D721Med (cell line): ENCODE measurements around the gene KLK11.

Source experiments
- DNase-seq: peaks from one replicate; pipeline ENCODE4 v3.0.0; 2011; ENCODE audit warnings: low spot score; ENCODE audit not compliant: insufficient read length
- FAIRE-seq: peaks from 2 replicates; lab custom pipeline; 2011; peaks lifted over from hg19 to GRCh38; lab: Jason Lieb, UNC
- CTCF ChIP-seq: IDR thresholded peaks from 2 replicates; pipeline ENCODE4 v1.5.1; 2012; ENCODE audit warnings: mild to moderate bottlenecking, control low read depth; ENCODE audit not compliant: insufficient read depth; ENCODE audit errors: missing control alignments

KLK11 gene

GRCh38 chr19:51006406-51006805 lies 20.0 kb downstream of the KLK11 start:
- no peak for DNase-seq
- FAIRE-seq, result no peak
- TF ChIP-seq CTCF, result no peak

GRCh38 chr19:51005248-51005647 lies 21.2 kb downstream of the KLK11 start:
- no peak for TF ChIP-seq CTCF
- DNase-seq, result no peak
- no peak for FAIRE-seq

DNA sequence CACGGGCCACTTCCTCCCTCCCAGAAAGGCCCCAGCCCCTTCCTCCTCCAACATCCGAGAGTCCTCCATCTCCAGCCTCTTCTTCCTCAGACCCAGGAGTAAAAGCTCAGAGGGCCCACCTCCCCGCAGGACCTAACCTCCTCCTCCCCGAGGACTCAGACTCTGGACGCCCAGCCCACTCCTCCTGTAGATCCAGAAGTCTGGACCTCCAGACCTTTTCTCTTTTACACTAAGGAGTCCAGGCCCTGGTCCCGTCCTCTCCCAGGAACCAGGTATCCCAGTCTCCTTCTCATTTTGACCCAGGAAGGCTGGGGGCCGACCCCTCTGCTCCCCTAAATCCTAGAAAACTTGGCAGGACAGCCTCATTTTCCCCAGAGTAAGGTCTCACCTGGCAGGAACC lies 23.1 kb downstream of the KLK11 start:
- no peak for TF ChIP-seq CTCF
- FAIRE-seq, result no peak
- DNase-seq, result no peak

GRCh38 chr19:51002542-51003311 lies 23.7 kb downstream of the KLK11 start:
- TF ChIP-seq CTCF, result no peak
- no peak for FAIRE-seq
- DNase-seq, result no peak

DNA sequence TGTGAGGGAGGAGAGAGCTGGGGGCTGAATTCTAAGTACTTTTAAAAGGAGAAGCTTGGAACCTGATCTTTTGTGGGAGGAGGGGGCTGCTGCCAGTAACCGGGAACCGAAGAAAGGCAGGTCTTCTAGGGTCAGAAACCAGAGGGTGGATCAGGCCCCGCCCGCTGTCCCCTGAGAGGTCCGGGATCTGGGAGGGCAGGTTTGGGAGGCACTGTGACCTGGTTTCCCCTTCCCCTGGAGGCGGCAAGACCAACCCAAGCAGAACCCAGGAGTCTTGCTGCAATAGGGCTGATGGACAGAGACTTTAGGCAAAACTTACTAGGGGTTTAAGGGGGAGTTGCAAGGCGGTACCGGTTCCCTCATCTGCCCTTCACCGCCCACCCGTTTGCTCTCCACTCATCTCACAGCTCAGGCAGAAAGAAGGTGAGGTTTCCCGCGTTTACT lies 24.3 kb downstream of the KLK11 start:
- no peak for TF ChIP-seq CTCF
- DNase-seq (no peak), FAIRE-seq (no peak)

- DNase-seq (no peak), FAIRE-seq (no peak)
- TF ChIP-seq CTCF, result no peak
These were observed 24.9 kb downstream of the KLK11 start, which contains the start of gene KLK8 for GRCh38 chr19:51001515-51001914. Gene KLK8 (minus strand): TSS chr19:51001604. CDS start chr19:51001167, 437 bp downstream.

GRCh38 chr19:51000981-51001380 lies 25.4 kb downstream of the KLK11 start:
- no peak for FAIRE-seq

More at GRCh38 chr19:51000981-51001380, 25.4 kb downstream of the KLK11 start:
- no peak for TF ChIP-seq CTCF
- no peak for DNase-seq
